ENCODE measurements around the gene ASS1.
"Not testable (repeated sequence)": the region's sequence is repeated elsewhere in the genome, so short reads cannot be mapped to it uniquely, and the experiment has no call there.

GRCh38 chr9:130401742-130402141, 43.0 kb upstream of the ASS1 start:
- TF ChIP-seq POLR2A, CTCF (IDR thresholded peaks at IDR 0.05): not testable (repeated sequence)

All from uterus (tissue), 2 donors.